Measurements from ENCODE around the gene KANSL1. TPM values are rescaled to one million over a fixed set of nuclear protein-coding genes. Genes with fewer than 3 reads are reported as not detected.

Gene KANSL1
- total RNA-seq, 1 experiment from 2014 or later, result 72.7 TPM

DNA sequence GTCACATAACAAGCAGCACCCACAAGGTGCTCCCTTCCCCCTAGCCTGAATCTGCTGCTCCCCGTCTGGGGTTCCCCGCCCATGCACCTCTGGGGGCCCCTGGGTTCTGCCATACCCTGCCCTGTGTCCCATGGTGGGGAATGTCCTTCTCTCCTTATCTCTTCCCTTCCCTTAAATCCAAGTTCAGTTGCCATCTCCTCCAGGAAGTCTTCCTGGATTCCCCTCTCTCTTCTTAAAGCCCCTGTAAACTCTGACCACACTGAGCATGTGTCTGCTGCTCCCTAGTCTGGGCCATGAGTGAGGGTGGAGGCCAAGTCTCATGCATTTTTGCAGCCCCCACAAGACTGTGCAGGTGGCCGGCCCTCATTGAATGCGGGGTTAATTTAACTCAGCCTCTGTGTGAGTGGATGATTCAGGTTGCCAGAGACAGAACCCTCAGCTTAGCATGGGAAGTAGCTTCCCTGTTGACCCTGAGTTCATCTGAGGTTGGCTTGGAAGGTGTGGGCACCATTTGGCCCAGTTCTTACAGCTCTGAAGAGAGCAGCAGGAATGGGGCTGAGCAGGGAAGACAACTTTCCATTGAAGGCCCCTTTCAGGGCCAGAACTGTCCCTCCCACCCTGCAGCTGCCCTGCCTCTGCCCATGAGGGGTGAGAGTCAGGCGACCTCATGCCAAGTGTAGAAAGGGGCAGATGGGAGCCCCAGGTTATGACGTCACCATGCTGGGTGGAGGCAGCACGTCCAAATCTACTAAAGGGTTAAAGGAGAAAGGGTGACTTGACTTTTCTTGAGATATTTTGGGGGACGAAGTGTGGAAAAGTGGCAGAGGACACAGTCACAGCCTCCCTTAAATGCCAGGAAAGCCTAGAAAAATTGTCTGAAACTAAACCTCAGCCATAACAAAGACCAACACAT, 194.0 kb downstream of the KANSL1 start, which contains the start of gene STH:
Gene STH (plus strand): TSS at position 264 of the 913 bp plus-strand sequence. CDS start 30 bp downstream, at position 294.
- DNase-seq (ENCODE audit: low spot score) (no peak), ATAC-seq (no peak)
- Mint-ChIP-seq H3K4me3 (no peak within 1 kb of the TSS), H3K36me3 (no peaks in the 10 kb centered on the region), H3K4me1 (no peaks in the 10 kb centered on the region), H3K9me3 (no peaks in the 10 kb centered on the region), H3K27me3 (ENCODE audit: low read depth) (no peaks in the 10 kb centered on the region), H3K27ac (no peak within 1 kb of the TSS)
- no peak for TF ChIP-seq ZNF396 (CRISPR knock-in tag; IDR thresholded peaks at IDR 0.05; ENCODE audit: borderline replicate concordance)
- TF ChIP-seq, protein P1, sequence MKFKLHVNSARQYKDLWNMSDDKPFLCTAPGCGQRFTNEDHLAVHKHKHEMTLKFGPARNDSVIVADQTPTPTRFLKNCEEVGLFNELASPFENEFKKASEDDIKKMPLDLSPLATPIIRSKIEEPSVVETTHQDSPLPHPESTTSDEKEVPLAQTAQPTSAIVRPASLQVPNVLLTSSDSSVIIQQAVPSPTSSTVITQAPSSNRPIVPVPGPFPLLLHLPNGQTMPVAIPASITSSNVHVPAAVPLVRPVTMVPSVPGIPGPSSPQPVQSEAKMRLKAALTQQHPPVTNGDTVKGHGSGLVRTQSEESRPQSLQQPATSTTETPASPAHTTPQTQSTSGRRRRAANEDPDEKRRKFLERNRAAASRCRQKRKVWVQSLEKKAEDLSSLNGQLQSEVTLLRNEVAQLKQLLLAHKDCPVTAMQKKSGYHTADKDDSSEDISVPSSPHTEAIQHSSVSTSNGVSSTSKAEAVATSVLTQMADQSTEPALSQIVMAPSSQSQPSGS (CRISPR knock-in tag; IDR thresholded peaks at IDR 0.05; ENCODE audit: borderline replicate concordance, low read depth), result no peak
- no peak for TF ChIP-seq SOX15 (CRISPR knock-in tag; IDR thresholded peaks at IDR 0.05)
- TF ChIP-seq CREB1 (CRISPR knock-in tag; IDR thresholded peaks at IDR 0.05), result no peak
- TF ChIP-seq ZNF671 (CRISPR knock-in tag; IDR thresholded peaks at IDR 0.05), result no peak
- TF ChIP-seq MXD4 (CRISPR knock-in tag; IDR thresholded peaks at IDR 0.05; ENCODE audit: borderline replicate concordance), result no peak
- CTCF ChIA-PET, result interaction anchor here (1.3 to 4.1 kb wide), 3 partner anchors 28 to 50 kb away, joined by 3 to 20 read pairs (median 7); no protein-coding TSS in a partner anchor
- POLR2A ChIA-PET, result no interaction called here

GRCh38 chr17:45997624-45998023, 195.6 kb downstream of the KANSL1 start:
- Mint-ChIP-seq H3K27ac (no peak overlapping the region), H3K36me3 (no peaks in the 10 kb centered on the region), H3K4me1 (peaks cover 12% of the 10 kb centered on the region; the same call in 1 of the 2 replicates), H3K27me3 (ENCODE audit: low read depth) (no peaks in the 10 kb centered on the region), H3K9me3 (no peaks in the 10 kb centered on the region), H3K4me3 (no peak overlapping the region)
- ChIA-PET CTCF (interaction anchor here (0.7 to 2.0 kb wide), 4 partner anchors 19 to 49 kb away, joined by 3 to 7 read pairs (median 3); no protein-coding TSS in a partner anchor), POLR2A (no interaction called here)
- no peak for DNase-seq (ENCODE audit: low spot score)
- ATAC-seq, result no peak
- no peak for TF ChIP-seq USF1 (CRISPR knock-in tag; IDR thresholded peaks at IDR 0.05)
- no peak for TF ChIP-seq AR (CRISPR knock-in tag; IDR thresholded peaks at IDR 0.05)
- no peak for TF ChIP-seq E2F4 (CRISPR knock-in tag; IDR thresholded peaks at IDR 0.05; ENCODE audit: borderline replicate concordance, low read depth)
- TF ChIP-seq, protein P2, sequence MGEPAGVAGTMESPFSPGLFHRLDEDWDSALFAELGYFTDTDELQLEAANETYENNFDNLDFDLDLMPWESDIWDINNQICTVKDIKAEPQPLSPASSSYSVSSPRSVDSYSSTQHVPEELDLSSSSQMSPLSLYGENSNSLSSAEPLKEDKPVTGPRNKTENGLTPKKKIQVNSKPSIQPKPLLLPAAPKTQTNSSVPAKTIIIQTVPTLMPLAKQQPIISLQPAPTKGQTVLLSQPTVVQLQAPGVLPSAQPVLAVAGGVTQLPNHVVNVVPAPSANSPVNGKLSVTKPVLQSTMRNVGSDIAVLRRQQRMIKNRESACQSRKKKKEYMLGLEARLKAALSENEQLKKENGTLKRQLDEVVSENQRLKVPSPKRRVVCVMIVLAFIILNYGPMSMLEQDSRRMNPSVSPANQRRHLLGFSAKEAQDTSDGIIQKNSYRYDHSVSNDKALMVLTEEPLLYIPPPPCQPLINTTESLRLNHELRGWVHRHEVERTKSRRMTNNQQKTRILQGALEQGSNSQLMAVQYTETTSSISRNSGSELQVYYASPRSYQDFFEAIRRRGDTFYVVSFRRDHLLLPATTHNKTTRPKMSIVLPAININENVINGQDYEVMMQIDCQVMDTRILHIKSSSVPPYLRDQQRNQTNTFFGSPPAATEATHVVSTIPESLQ (CRISPR knock-in tag; IDR thresholded peaks at IDR 0.05), result no peak
- TF ChIP-seq RELA (CRISPR knock-in tag; IDR thresholded peaks at IDR 0.05; ENCODE audit: borderline replicate concordance), result no peak
- TF ChIP-seq GRHL2 (CRISPR knock-in tag; IDR thresholded peaks at IDR 0.05; ENCODE audit: insufficient replicate concordance, severe bottlenecking), result no peak
- TF ChIP-seq GABPB1 (CRISPR knock-in tag; IDR thresholded peaks at IDR 0.05), result no peak
- no peak for TF ChIP-seq ZNF416 (CRISPR knock-in tag; IDR thresholded peaks at IDR 0.05)
- no peak for TF ChIP-seq ARID4B (CRISPR knock-in tag; IDR thresholded peaks at IDR 0.05; ENCODE audit: borderline replicate concordance)

Measured in WTC11 (cell line).